H1 (cell line): ENCODE data around the gene FNDC5. TPM values are rescaled to one million over a fixed set of nuclear protein-coding genes. Genes with fewer than 3 reads are reported as not detected.

ENCODE experiments used
- ASH2L ChIP-seq: fragments of 200-600, 300-600 bp; sonication (generic); IDR thresholded peaks from one replicate; pipeline ENCODE4 v1.7.1; 2017; ENCODE audit warnings: low read length
- EP300 ChIP-seq, 2 experiments: IDR thresholded peaks; 1 replicate in 1 of 2; 2 replicates in 1 of 2; pipeline ENCODE4 v1.6.1; 2011 to 2012; ENCODE audit warnings: low read depth in 2 of 2, low read length in 2 of 2, mild to moderate bottlenecking in 2 of 2, borderline replicate concordance in 1 of 2, inconsistent platforms in 1 of 2, moderate library complexity in 1 of 2
- EZH2 ChIP-seq: fragments of 200-600 bp; sonication (generic); IDR thresholded peaks from 2 replicates; pipeline ENCODE4 v1.7.1; 2012; ENCODE audit warnings: low read depth, mild to moderate bottlenecking, moderate library complexity, low read length, inconsistent platforms; ENCODE audit not compliant: severe bottlenecking
- POLR2AphosphoS5 ChIP-seq: IDR thresholded peaks from 2 replicates; pipeline ENCODE4 v1.6.1; 2011; ENCODE audit warnings: low read depth, low read length
- SP1 ChIP-seq: IDR thresholded peaks from 2 replicates; pipeline ENCODE4 v1.6.1; 2011; ENCODE audit warnings: low read depth, low read length
- polyA plus RNA-seq, 7 experiments: library from polyadenylated mRNA; depleted of rRNA in 3 of 7; stranded (reverse) in 5 of 7; unstranded in 2 of 7; fragments of >200 nt in 5 of 7; fragments of 200-250 nt in 2 of 7; gene quantifications; 1 replicate in 5 of 7; 2 replicates in 1 of 7; 4 replicates in 1 of 7; pipeline versions ENCODE4 v1.2.1 to v1.2.3, GENCODE V29; 2011 to 2013; ENCODE audit warnings: missing spikeins in 2 of 7, mixed read lengths in 2 of 7
- total RNA-seq: library from RNA; stranded (reverse); fragmentation: NEBNext Ultra II Directional; extraction: Animal tissue kit (Norgen Biotek cat#: 25700); gene quantifications from 2 replicates; pipeline ENCODE4 v1.2.1, GENCODE V29; 2021
- TF ChIP-seq, protein P1 (sequence below): IDR thresholded peaks from 2 replicates; pipeline ENCODE4 v1.6.1; 2012; ENCODE audit warnings: low read length, inconsistent platforms

FNDC5 gene
- total and polyA plus RNA-seq, 2 of the 8 experiments (the other 6 are each of a cell fraction or from before 2014, with no cell fraction given), result 1.8 to 2.0 TPM

DNA sequence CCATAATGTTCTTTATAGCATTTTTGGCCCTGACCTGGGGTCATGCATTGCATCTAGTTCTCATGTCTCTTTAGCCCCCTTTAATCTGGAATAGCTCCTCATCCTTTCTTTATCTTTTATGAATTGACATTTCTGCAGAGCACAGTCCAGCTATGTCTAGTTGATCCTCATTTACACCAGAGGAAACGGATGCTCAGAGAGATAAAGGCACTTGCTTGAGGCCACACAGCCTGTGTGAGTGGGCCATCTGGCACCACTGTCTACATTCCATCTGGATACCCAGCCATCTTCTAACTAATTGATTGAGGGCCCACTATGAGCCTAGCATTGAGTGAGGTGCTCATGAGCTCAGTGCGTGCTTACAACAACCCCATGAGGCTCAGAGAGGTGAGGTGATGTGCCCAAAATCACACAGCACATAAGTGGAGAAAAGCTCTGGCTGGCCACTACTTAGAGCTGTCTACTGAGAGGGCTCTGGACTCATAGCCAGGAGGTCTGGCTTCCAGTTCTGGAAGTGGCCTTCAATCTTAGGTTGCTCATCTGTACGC lies 19.1 kb upstream of the FNDC5 start (continued):
- TF ChIP-seq EZH2 (no peak), SP1 (no peak), POLR2AphosphoS5 (no peak), EP300 (IDR thresholded peaks at IDR 0.05; ENCODE audit: borderline replicate concordance in 1 of 2, low read depth in 2 of 2, low read length in 2 of 2) (no peak), ASH2L (no peak)
- TF ChIP-seq, protein P1, sequence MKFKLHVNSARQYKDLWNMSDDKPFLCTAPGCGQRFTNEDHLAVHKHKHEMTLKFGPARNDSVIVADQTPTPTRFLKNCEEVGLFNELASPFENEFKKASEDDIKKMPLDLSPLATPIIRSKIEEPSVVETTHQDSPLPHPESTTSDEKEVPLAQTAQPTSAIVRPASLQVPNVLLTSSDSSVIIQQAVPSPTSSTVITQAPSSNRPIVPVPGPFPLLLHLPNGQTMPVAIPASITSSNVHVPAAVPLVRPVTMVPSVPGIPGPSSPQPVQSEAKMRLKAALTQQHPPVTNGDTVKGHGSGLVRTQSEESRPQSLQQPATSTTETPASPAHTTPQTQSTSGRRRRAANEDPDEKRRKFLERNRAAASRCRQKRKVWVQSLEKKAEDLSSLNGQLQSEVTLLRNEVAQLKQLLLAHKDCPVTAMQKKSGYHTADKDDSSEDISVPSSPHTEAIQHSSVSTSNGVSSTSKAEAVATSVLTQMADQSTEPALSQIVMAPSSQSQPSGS, result no peak
- TF ChIP-seq, all 59 proteins: peak for 0
